SK-N-SH (cell line): ENCODE measurements around the gene SYNE1.

Experiments
- CHD2 ChIP-seq: fragments of 150-350 bp; IDR thresholded peaks from 2 replicates; pipeline ENCODE4 v1.6.1; 2018; ENCODE audit warnings: low read length; ENCODE audit not compliant: partially characterized antibody
- CTCF ChIP-seq: fragments of 200-600 bp; sonication (generic); IDR thresholded peaks from 2 replicates; pipeline ENCODE4 v1.6.1; 2017; ENCODE audit warnings: antibody characterized with exemption, mild to moderate bottlenecking, moderate library complexity
- EZH2phosphoT487 ChIP-seq: fragments of 200-600 bp; sonication (generic); IDR thresholded peaks from 2 replicates; pipeline ENCODE4 v1.6.1; 2017; ENCODE audit warnings: low read depth, mixed run types, mild to moderate bottlenecking, antibody characterized with exemption, moderate library complexity, borderline replicate concordance
- POLR2AphosphoS5 ChIP-seq: IDR thresholded peaks from 2 replicates; pipeline ENCODE4 v1.6.1; 2012; ENCODE audit warnings: low read depth, low read length
- REST ChIP-seq: IDR thresholded peaks from 2 replicates; pipeline ENCODE4 v1.6.1; 2012; ENCODE audit warnings: mild to moderate bottlenecking, low read depth, low read length, moderate library complexity
- SMC3 ChIP-seq: IDR thresholded peaks from 2 replicates; pipeline ENCODE4 v1.6.1; 2012; ENCODE audit warnings: low read depth, low read length, improper control_type of control experiment
- TAF1 ChIP-seq: IDR thresholded peaks from 2 replicates; pipeline ENCODE4 v1.6.1; 2012; ENCODE audit warnings: low read depth, mild to moderate bottlenecking, low read length, moderate library complexity, borderline replicate concordance
- TCF12 ChIP-seq: IDR thresholded peaks from 2 replicates; pipeline ENCODE4 v1.4.0; 2012

GRCh38 chr6:152184917-152185574 lies 452.1 kb downstream of the SYNE1 start:
- TF ChIP-seq CTCF (no peak), SMC3 (no peak), CHD2 (no peak), POLR2AphosphoS5 (no peak), EZH2phosphoT487 (no peak), REST (no peak), TCF12 (no peak), TAF1 (no peak)
